Pericardium fibroblast (primary cell): ENCODE results near the gene CEP76. TPM values are rescaled to one million over a fixed set of nuclear protein-coding genes. Genes with fewer than 3 reads are reported as not detected.

Experiments
- total RNA-seq: library from RNA; depleted of rRNA; stranded (reverse); fragments of >200 nt; gene quantifications from 2 replicates; pipeline ENCODE4 v1.2.3, GENCODE V29; 2015

CEP76 gene, protein sequence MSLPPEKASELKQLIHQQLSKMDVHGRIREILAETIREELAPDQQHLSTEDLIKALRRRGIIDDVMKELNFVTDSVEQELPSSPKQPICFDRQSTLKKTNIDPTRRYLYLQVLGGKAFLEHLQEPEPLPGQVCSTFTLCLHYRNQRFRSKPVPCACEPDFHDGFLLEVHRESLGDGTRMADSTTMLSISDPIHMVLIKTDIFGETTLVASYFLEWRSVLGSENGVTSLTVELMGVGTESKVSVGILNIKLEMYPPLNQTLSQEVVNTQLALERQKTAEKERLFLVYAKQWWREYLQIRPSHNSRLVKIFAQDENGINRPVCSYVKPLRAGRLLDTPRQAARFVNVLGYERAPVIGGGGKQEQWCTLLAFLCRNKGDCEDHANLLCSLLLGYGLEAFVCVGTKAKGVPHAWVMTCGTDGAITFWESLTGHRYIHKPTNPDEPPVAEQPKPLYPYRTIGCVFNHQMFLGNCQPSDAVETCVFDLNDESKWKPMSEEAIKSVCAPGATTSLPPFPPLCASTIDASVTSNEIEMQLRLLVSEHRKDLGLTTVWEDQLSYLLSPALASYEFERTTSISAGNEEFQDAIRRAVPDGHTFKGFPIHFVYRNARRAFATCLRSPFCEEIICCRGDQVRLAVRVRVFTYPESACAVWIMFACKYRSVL
- 2.9 and 5.5 TPM in 2 replicates for total RNA-seq

DNA sequence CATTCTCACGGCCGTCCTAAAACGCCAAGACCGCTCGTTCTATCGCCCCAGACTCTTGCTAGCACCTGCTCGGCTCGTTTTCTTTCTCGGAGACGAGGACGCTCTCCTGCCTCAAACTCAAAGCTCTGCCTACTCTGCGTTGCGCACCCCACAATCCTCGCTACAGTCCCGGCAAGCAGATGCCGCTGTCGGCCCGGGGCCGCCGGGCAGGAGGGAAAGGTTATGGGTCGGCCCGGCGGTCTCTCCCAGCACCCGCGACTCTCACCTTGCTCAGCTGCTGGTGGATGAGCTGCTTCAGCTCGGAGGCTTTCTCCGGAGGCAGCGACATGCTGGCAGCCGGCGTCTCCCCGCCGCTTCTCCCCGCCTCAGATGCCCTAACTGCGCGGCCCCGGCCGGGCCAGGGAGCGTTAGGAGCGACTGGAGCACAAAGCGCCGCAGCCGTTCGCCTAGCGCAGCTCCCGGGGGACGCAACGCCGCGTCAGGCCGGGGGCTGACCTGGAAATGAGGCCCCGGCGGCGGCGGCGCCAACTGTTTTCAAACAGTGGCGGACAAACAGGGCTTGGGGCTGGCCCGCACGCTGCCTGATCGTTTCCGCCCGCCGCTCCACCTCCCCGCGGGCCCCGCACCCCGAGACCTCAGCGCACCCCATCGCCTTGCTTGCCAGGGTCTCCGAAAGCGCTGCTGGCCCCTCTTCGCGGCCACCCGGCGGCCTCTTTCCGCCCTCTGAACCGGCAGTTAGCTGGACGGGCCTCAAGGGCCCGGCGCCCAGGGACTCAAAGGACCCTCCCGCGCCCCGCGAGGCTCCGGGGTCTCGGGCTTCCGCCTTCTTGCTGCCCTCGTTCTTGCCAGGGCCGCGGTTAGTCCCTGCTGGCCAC is at the start of gene CEP76, which contains the start of gene PSMG2:
Gene CEP76, minus strand, starts transcription at position 503 of the 875 bp plus-strand sequence. Its CDS starts 175 bp downstream, at position 328.
Gene PSMG2, plus strand, starts transcription at position 822 of the 875 bp plus-strand sequence. CDS start 66 bp downstream, outside the sequence.

DNA sequence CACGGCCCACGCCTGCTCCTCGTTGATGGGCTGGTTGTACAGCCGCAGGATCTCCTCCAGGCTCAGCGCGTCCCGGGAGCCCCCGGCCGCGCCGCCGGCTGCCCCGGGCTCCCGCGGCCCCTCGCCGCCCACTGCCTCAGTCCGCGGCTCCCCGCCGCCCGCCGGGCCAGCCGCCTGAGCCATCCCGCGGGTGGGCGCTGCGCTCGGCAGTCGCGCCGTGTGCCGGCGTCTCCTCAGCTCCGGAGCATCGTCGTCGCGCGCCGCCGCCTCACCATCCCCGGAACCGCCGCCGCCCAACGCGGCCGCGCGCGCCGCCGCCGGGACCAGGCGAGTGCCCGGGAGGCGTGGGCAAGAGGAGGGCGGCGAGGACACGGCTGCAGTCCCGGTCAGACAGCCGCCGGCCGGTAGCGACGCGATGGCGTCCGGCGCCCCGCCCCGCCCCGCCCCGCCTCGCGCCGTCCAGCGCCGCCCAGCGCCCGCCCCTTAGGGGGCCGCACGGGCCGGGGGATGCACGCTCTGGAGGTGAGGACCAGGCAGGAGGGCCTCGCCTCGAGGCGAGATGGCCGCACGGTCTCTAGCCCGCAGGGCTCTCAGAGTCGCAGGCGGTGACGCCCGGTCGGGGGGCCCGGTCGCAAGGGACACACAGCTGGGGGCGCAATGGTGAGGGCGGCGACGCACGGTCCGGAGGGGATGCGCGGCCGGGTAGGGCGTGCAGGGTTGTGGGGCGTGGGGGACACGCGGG is 44.7 kb downstream of the CEP76 start, which contains the start of gene SPIRE1:
Gene SPIRE1, minus strand, starts transcription at position 424 of the 742 bp plus-strand sequence. Its CDS starts 241 bp downstream, at position 183.

Other genes starting within 250 kb of the CEP76 start
- gene SPIRE1, start 44.6 kb downstream of the CEP76 start, total RNA-seq: 16.9 and 17.2 TPM in 2 replicates
- gene PSMG2, start 319 bp upstream of the CEP76 start, total RNA-seq: 92.1 and 96.7 TPM in 2 replicates
- 20.5 and 27.0 TPM in 2 replicates for gene PTPN2, start 181.5 kb upstream of the CEP76 start, total RNA-seq
- 12.5 and 23.9 TPM in 2 replicates for gene SEH1L, start 245.3 kb upstream of the CEP76 start, total RNA-seq